HFF-Myc (cell line): ENCODE results near the gene CDK18.
"Not testable (repeated sequence)": the region's sequence is repeated elsewhere in the genome, so short reads cannot be mapped to it uniquely, and the experiment has no call there.

Experiments used
- DNase-seq: peaks from one replicate; pipeline ENCODE4 v3.0.0-alpha.2; 2011; ENCODE audit warnings: low read depth; ENCODE audit errors: extremely low read depth
- H3K4me3 ChIP-seq: replicated peaks from 2 replicates; pipeline ENCODE4 v1.5.1; 2011; ENCODE audit warnings: low read depth, mild to moderate bottlenecking, control low read depth, low read length
- TF ChIP-seq, protein P1 (sequence below): IDR thresholded peaks from 2 replicates; pipeline ENCODE4 v1.5.1; 2012; ENCODE audit warnings: mild to moderate bottlenecking, low read depth, low read length, control low read depth; ENCODE audit errors: missing control alignments

Gene CDK18

GRCh38 chr1:205473966-205474365, 30.5 kb upstream of the CDK18 start:
- TF ChIP-seq, protein P1, sequence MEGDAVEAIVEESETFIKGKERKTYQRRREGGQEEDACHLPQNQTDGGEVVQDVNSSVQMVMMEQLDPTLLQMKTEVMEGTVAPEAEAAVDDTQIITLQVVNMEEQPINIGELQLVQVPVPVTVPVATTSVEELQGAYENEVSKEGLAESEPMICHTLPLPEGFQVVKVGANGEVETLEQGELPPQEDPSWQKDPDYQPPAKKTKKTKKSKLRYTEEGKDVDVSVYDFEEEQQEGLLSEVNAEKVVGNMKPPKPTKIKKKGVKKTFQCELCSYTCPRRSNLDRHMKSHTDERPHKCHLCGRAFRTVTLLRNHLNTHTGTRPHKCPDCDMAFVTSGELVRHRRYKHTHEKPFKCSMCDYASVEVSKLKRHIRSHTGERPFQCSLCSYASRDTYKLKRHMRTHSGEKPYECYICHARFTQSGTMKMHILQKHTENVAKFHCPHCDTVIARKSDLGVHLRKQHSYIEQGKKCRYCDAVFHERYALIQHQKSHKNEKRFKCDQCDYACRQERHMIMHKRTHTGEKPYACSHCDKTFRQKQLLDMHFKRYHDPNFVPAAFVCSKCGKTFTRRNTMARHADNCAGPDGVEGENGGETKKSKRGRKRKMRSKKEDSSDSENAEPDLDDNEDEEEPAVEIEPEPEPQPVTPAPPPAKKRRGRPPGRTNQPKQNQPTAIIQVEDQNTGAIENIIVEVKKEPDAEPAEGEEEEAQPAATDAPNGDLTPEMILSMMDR: no peak
- H3K4me3 ChIP-seq: no peak overlapping the region
- DNase-seq: no peak

GRCh38 chr1:205474571-205474970, 29.9 kb upstream of the CDK18 start:
- TF ChIP-seq, protein P1: no peak
- H3K4me3 ChIP-seq: no peak overlapping the region
- DNase-seq: no peak

GRCh38 chr1:205475855-205476254, 28.6 kb upstream of the CDK18 start:
- no peak for DNase-seq
- TF ChIP-seq, protein P1: no peak
- no peak overlapping the region for H3K4me3 ChIP-seq

GRCh38 chr1:205476648-205477047, 27.8 kb upstream of the CDK18 start:
- TF ChIP-seq, protein P1: no peak
- DNase-seq: no peak
- no peak overlapping the region for H3K4me3 ChIP-seq

DNA sequence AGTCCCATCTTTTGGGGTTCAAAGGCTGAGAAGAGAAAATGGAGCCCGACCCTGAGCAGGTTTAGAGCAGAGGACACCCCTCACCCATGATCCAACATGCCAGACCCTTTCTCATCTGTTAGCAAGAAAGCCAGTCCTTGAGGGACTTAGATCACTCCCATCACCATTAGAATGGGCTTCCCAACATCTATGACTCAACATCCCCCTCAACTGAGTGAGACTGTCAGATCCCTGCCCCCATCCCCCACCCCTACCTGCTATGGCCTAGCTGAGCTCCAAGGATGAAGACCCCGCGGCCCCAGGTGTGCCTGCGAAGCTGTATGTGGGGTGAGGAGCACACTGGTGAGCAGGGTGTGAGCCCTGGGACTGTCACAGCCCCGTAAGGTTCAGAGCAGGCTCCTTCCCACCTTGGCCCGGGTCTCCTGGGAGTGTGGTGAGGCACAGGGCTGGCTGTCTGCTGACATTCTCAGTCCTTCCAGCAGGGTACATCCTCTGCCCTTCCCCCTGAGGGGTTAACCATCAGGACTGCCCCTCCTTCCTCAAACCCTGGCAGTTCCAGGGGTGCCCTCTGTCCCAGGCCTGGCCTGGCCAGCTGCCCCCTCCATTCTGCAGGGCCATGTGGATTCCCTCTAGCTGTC, 27.2 kb upstream of the CDK18 start:
- TF ChIP-seq, protein P1: no peak
- no peak overlapping the region for H3K4me3 ChIP-seq
- DNase-seq: no peak

DNA sequence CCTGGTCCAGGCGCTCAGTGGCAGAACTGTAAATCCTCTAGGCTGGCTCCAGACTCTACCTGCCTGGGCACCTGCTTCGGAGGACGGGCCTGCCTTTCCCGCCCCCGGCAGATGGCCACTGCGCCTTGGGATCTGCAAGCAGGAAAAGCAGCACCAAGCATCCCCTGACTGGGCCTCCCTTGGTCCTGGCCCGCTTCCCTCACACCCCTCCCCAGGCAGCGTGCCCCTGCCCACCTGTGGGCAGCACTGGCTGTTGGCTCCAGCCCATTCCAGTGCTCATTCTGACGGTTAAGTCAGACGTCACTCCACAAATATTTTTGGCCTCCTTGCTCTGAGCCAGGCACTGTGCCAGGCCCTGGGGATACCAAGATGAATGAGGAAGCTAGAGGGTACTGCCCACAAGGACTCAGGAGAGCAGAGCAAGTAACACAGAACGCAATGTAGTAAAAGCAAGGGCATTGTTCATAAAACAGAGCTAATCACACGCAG, 26.7 kb upstream of the CDK18 start:
- TF ChIP-seq, protein P1: no peak
- peak; percentile 20 for DNase-seq
- no peak overlapping the region for H3K4me3 ChIP-seq

DNA sequence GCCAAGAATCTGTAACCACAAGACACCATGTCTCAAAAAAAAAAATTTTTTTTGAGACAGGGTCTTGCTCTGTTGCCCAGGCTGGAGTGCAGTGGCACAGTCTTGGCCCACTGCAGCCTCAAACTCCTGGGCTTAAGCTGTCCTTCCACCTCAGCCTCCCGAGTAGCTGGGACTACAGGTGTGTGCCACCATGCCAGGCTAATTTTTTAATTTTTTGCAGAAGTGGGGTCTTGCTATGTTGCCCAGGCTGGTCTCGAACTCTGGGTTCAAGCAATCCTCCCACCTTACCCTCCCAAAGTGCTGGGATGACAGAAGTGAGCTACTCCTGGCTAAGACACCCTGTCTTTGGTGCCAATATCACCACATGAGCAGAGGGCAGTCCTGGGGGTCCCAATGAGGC, 25.5 kb upstream of the CDK18 start:
- DNase-seq: not testable (repeated sequence)

More for the DNA sequence above, 25.5 kb upstream of the CDK18 start:
- not testable (repeated sequence) for H3K4me3 ChIP-seq
